ENCODE results near the gene NR1I3.

Gene NR1I3

GRCh38 chr1:161195171-161195570 is 42.8 kb downstream of the NR1I3 start:
- no peak for DNase-seq (ENCODE audit: low spot score)

GRCh38 chr1:161193561-161194235 is 44.3 kb downstream of the NR1I3 start:
- DNase-seq (ENCODE audit: low spot score), result no peak

DNA sequence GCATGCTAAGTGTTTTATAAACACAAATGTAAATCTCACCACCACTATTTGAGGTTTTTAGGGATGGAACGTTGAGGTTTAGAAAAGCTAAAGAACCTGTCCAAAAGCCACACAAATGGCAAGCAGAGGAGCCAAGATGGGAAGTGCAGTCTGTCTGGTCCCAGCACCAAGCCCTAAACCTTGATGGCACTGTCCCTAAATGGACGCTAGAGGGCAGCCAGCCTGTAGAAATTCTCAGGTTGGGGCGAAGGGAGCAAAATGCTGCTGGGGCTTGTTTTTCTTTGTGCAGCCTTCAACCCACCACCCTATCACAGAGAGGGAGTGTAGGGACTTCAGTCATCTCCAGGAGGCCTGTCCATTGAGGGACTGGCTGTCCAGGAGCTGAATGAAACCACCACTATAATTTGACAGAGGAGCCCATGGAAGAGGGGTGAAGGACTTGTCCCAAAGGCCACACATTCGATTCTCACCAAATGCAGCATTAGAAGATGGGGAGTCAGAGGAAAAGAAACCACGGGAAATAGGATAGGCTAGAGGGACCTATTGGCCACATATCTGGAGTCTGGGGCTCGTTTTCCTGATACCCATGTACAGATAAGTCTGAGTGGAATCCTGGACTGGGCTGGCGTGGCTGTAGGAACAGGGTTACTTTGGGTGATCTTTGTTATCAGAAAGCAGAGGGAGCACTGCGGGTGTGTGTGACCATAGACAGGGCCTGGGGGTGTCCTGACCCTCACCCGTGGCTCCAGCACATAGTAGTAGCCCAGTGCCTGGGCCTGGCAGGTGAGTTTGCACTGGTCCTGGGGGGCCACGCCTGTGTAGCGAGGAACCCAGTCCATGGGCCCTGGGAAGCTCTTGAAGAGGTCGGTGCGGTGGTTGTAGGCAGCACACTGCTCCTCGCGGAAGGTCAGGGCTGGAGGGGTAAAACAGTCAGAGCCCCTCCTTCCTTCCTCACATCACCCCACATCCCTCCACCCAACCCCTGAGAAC is 45.2 kb downstream of the NR1I3 start:
- DNase-seq (ENCODE audit: low spot score), result peak; percentile 84

DNA sequence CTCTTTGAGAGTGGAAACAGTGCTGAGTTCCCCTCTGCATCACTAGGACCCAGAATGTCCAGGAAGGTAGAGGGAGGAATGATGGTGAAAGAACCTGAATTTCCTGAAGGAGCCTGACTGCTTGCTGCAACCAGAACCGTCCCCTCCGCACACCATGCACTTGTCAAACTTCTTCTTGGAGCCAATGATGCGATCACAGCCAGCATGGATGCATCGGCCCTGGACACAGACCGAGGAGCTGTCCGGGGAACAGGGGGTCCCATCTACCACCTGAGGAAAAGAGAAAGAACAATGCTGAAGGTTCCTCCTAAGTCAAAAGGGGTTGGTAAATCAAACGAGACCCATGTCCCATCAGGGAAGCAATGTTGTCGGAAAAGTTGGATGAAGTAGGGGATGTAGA is 46.0 kb downstream of the NR1I3 start:
- no peak for DNase-seq (ENCODE audit: low spot score)

DNA sequence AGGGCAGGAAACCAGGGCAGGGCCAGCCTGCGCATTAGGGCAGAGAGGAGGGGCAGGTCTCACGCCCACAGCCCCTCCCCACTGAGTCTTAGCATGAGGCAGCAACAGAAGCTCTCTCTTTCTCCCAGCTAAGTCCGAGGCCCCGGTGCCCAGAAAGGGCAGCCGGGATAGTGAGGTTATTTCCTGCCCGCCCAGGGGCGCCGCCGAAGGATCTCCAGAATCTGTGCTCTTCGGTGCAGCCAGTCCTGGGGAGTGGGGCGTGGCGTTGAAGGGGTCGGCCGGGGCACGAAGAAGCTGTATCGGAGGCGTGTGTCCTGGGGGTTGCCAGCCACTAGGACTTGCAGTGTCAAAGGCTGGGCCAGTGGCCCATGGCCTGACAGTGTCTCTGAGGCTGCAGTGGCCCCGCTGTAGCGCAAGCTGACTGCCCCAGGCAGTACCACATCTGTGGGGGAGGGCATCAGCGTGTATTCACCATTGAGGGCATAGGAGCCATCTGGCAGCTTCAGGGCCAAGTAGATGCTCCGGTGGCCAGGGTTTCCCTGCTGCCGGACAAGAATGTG is 47.0 kb downstream of the NR1I3 start:
- DNase-seq (ENCODE audit: low spot score), result no peak

DNA sequence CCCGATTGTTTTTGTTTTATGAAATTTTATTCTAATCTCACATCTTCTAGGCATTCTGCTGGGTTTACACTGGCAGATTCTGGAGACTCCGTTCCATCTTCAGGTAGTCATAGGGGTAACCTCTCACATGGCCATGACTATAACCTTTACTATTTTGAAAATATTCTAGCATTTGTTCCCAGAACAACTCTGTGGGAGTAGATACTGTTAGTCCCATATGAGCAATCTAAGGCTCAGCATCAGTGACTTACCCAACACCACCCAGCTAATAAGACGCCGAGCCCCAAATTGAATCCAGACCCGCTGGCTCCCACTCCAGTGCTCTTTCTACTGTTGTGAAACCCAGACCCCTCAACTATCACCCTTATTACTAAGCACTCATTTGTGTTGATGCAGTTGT is 49.0 kb downstream of the NR1I3 start:
- DNase-seq (ENCODE audit: low spot score), result no peak

DNA sequence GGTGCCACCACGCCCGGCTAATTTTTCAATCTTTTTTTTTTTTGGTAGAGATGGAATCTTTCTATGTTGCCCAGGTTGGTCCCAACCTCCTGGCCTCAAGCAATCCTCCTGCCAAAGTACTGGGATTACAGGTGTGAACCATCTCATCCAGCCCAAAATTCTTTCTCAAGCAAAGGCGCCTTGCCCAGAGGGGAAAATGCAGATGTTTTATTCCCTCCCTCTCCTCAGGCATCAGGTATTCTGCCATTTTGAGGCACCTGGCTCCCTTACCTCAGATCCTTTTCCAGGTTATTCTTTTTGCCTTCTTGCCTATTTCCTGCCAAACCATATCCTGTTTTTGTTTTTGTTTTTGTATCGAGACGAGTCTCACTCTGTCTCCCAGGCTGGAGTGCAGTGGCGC is 49.6 kb downstream of the NR1I3 start:
- no peak for DNase-seq (ENCODE audit: low spot score)

GRCh38 chr1:161187311-161187710 is 50.7 kb downstream of the NR1I3 start:
- no peak for DNase-seq (ENCODE audit: low spot score)

GRCh38 chr1:161185732-161186311 is 52.2 kb downstream of the NR1I3 start:
- no peak for DNase-seq (ENCODE audit: low spot score)

DNA sequence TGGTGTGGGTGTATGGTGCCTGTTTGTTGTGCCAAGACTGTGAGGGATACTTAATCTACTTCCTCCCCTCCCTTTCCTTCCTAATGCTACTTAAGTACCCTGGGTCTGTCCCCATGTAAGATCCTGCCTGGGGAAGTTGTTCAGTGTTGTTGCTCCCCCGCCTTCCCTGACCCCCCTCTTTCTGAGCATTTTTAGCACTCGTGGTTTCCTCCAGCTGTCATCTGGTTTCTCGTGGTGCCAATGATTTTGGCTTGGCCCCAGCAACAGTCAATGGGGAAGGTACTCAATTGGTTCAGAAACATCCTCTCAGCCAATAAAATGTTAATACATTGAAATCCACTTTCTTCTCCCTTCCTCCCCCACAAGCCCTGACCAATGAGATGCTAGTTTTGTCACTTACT is 52.7 kb downstream of the NR1I3 start:
- peak; percentile 22 for DNase-seq (ENCODE audit: low spot score)

GRCh38 chr1:161182214-161182613 is 55.8 kb downstream of the NR1I3 start:
- no peak for DNase-seq (ENCODE audit: low spot score)

GRCh38 chr1:161180639-161181038 is 57.4 kb downstream of the NR1I3 start:
- peak; percentile 26 for DNase-seq (ENCODE audit: low spot score)

DNA sequence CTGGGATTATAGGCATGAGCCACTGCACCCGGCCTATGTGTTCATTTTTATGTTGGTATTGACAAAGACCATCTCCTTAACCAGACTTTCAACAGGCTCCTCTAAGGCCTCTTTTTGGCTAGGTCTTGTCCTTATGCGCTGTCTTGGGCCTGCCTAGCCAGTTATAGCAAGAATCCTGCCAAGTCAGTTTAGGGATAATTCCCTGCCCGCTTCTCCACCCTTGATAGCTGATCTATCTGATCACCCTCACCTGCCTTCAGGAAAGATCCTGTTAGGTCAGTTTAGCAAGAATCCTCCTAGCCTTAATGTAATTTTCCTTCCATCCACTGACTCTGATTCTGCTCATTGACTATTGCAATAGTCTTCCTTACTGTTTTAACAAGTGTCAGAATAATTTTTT is 58.3 kb downstream of the NR1I3 start:
- DNase-seq (ENCODE audit: low spot score), result no peak
